A673 (cell line): ENCODE data around the gene STEAP3.

Experiments used
- CTCF ChIP-seq: fragments of 300-800, 200-600 bp; sonication (generic); conservative IDR thresholded peaks from 2 replicates; pipeline ENCODE4 v1.5.1; 2017; ENCODE audit warnings: low read depth, mild to moderate bottlenecking, antibody characterized with exemption, low read length, moderate library complexity, mixed read lengths
- EZH2 ChIP-seq: fragments of 200-600 bp; sonication (generic); IDR thresholded peaks from 2 replicates; pipeline ENCODE4 v1.6.1; 2017; ENCODE audit warnings: borderline replicate concordance, low read depth, mild to moderate bottlenecking, mixed read lengths, antibody characterized with exemption, low read length; ENCODE audit not compliant: poor library complexity, severe bottlenecking

- TF ChIP-seq CTCF: no peak
- TF ChIP-seq EZH2: no peak
Measured at GRCh38 chr2:119195001-119195400, 28.6 kb upstream of the STEAP3 start.
